SHP77 (cell line): ENCODE results near the gene MAZ.
"Not testable (repeated sequence)": the region's sequence is repeated elsewhere in the genome, so short reads cannot be mapped to it uniquely, and the experiment has no call there.

Experiments used
- DNase-seq, 2 experiments: peaks; one replicate each; lab custom pipeline; 2025; lab: John Stamatoyannopoulos, UW

The MAZ gene

DNA sequence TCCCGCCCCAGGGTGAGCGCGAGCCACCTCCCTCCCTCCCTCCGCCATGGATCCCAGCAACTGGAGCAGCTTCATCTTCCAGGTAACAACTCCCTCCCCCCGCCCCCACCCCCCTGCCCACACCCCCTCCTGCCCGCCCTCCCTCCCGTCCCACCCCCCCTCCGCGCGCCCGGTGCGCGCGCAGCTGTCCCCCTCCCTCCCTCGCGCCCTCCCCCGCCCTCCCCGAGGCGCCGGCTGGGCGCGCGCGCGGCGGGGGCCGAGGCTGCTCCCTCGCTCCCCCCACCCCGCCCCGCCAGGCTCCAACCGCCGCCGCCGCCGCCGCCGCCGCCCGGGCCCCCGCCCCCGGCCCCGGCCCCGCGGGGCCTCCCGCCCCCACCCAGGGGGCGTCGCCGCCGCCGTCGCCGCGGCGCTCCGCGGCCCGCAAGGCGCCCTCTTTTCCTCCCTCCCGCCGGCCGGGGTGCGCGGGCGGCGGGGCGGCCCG lies at the start of gene MAZ:
Gene MAZ, plus strand, starts transcription at position 431 of the 481 bp plus-strand sequence. CDS start 173 bp downstream, outside the sequence.
- peak; percentile 85 to 95 for DNase-seq

DNA sequence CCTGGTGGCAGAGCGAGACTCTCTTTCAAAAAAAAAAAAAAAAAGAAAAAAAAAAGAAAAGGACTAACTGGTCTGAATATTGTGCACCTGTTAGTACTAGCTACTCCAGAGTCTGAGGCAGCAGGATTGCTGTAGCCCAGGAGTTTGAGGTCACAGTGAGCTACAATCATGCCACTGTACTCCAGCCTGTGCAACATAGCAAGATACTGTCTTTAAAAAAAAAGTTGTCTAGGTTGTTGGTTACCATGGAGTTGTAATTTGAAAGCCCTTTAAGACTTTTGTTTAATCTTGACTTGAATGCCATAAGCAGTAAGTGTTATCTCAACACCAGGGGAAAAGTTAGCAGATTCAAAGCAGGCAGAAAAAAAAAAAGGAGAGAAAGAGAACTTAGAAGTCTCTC lies 49.7 kb upstream of the MAZ start:
- DNase-seq = no peak

DNA sequence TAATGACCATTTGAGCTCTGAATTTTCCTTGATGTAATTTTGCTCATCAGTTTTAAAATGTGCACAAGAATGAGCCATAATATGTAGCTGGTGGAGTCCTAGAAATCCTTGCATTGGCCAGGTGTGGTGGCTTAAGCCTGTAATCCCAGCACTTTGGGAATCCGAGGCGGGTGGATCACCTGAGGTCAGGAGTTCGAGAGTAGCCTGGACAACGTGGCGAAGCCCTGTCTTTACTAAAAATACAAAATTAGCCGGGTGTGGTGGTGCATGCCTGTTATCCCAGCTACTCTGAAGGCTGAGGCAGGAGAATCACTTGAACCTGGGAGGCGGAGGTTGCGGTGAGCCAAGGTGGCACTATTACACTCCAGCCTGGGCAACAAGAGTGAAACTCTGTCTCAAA lies 49.2 kb upstream of the MAZ start:
- DNase-seq = not testable (repeated sequence)

DNA sequence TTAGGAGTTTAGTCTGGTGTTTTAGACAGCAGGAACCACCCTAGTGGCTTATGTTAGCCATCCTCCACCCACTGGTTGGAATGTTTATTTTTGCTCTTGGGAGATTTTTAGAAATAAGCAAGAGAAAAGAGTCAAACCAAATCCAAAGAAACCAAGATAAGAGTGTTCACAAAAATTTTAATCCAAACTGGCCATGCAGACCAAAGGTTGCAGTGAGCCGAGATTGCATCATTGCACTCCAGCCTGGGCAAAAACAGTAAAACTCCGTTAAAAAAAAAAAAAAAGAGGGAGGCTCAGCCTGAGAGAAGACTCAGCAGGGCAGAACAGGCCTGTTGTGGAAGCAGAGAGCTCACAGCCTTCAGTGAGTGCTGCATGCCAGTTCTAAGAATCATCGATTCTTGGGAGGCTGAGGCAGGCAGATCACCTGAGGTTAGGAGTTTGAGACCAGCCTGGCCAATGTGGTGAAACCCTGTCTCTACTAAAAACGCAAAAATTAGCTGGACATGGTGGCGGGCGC lies 48.3 kb upstream of the MAZ start:
- no peak for DNase-seq

DNA sequence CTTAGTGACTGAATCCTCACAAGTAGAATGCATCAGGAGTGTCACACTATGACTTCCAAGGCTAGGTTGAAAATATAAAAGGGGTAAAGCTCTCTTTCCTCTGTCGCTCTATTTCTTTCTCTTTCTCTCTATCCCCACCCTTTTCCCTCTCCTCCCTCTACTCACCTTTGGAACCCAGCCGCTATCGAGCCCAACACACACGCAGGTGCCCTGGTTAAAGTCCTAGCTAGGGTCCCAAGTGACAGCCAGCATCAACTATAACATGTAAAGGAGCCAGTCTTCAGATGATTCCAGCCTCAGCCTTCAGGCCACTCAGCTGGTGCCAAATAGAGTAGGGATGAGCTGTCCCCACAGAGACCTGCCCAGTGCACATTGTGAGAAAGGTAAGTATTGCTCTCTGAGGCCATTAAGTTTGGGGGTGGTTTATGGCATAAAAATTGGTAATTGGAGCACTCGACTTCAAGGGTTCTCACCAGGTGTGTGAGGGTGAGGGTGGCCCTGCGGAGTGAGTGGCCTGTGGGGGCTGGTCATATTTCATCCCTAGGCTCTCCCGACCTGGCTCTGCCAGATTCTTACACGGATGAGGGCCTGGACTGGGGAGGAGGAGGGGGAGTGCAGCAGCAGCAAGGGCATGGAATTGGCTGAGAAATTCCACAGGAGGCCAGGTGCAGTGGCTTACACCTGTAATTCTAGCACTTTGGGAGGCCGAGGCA lies 45.6 kb upstream of the MAZ start:
- DNase-seq = no peak

DNA sequence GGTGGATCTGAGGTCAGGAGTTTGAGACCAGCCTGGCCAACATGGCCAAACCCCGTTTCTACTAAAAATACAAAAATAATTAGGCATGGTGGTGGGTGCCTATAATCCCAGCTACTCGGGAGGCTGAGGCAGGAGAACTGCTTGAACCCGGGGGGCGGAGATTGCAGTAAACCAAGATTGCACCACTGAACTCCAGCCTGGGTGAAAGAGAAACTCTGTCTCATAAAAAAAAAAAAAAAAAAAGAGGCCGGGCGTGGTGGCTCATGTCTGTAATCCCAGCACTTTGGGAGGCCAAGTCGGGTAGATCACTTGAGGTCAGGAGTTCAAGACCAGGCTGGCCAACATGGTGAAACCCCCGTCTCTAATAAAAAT lies 45.1 kb upstream of the MAZ start:
- DNase-seq = not testable (repeated sequence)

DNA sequence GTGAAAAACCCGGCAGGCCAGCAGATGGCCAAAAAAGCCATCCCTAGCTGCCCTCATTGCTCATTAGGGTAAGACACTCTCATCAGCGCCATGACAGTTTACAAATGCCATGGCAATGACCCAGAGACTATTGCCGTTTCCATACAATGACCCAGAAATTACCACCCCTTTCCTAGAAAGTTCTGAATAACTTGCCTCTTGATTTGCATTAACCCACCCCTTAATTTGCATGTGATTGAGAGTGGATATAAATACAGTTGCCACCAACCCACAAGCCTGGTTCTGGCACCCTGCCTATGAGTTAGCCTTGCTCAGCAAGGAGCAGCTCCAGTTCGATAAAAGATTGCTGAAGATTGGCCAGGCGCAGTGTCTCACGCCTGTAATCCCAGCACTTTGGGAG lies 44.4 kb upstream of the MAZ start:
- DNase-seq = no peak

DNA sequence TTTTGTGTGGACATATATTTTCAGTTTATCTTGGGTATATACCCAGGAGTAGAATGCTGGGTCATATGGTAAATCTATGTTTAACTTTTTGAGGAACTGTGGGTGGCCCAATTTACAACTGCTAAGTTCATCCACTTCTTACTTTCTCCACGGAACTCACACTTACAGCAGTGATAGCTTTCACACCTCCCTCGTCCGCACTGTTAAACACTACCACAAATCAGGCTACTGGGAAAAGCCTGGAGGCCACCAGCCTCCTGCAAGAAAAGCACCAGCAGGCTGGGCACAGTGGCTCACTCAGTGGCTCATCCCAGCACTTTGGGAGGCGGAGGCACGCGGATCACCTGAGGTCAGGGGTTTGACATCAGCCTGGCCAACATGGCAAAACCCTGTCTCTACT lies 43.0 kb upstream of the MAZ start:
- no peak for DNase-seq

DNA sequence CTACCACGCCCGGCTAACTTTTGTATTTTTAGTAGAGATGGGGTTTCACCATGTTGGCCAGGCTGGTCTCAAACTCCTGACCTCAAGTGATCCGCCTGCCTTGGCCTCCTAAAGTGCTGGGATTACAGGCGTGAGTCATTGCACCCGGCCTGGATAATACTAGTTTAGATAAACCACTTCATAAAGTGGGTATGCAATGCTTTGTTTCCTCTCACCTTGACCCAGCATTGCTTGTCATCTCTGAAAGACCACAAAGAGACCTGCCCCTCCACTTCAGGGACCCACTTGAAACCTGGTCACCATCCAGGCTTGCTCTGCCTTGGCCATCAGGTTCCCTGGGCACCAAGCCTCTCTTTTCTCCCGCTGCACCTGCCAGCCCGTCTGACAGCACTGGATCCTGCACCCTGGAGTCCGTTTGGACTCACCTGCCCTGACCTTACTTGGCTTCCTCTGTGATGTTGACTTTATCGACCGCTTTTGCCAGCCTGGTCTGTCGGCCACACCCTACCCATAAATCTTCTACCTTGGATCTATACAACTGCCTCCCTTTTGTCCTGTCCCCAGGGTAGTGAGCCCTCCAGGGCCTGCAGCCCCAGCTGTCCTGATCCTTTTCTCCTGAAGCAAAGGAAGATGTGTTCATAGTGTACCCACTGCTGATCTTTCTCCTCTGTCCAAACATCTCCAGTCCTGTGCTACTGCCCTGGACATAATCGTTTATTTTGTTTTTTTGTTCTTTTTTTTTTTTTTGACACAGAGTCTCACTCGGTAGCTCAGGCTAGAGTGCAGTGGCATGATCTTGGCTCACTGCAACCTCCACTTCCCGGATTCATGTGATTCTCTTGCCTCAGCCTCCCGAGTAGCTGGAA lies 40.9 kb upstream of the MAZ start:
- DNase-seq = peak; percentile 97 to 99

DNA sequence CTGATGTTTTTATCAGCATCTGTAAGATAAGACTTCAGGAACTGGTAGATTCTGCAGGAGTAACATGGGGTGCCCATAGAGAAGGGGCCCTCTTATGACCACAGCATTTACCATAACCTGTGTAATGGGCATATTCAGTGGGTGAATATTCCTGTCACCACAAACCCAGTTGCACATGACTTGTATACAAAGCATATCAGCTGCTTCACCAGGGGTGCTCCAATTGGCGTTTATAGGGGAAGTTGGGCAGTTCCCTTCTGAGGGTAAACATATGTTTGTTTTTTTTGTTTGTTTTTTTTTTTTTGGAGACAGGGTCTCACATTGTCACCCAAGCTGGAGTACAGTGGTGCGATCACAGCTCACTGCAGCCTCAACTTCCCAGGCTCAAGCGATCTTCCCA lies 39.8 kb upstream of the MAZ start:
- DNase-seq = no peak

DNA sequence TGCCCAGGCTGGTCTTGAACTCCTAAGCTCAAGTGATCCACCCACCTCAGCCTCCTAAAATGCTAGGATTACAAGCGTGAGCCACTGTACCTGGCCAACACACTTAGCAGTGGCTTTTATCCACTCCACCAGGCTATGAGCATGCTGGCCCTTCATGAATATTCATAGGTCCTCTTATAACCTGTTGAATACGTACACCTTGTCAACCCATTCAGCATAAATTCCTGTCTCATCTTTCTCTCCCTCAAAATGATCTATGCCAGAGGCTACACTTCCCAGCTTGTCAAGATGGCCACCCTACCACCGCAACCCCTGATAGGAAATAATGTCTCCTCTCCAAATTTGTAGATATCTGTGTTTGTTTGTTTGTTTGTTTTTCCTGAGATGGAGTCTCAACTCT lies 39.3 kb upstream of the MAZ start:
- no peak for DNase-seq

DNA sequence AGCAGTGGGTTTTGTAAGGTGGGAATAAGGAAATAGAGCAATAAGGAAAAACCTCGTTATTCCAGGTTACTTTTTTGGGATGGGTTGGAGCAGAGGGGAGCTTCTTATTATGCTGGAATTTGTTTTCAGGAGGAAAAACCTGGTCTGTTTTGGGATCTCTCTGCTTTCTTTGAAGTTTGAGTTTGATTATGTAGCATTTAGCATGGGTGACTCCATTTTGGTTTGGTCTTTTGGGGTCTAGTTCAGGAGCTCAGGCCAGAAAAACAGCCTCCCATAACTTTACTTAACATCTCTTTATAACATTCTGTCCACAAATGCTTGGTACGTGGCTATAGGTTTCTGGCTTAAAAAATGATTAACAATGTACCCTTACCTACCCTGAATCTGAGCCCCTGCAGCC lies 36.8 kb upstream of the MAZ start:
- no peak for DNase-seq

DNA sequence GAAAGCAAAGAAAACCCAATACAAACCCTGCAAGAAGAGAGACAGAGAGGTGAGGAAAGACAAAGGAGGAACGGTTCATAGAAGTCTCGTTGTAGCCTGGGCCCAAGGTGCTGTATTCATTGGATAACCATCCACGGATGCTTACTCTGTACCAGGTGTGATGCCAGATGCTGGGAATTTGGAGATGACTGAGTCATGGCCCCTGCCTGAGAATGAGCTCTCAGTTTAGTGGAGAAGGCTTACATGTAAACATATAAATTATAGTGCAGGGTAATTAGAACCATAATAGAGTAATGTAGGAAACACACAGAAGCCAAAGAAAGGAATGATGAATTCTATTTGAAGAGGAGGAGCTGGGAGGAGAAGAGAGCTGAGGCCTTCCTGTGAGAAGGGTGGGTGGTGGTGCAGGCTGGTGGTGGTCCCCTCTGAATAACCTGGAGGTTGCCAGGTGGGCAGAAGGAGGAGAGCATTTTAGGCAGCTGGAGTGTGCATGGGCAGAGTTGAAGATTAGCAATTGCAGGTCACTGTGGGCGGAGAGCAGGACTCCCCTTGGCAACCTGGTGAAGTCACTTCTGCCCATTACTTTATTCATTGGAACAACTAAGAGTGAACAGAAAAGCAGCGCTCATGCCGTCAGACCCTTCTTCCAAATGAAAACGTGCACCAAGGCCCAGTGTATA lies 35.9 kb upstream of the MAZ start:
- no peak for DNase-seq

DNA sequence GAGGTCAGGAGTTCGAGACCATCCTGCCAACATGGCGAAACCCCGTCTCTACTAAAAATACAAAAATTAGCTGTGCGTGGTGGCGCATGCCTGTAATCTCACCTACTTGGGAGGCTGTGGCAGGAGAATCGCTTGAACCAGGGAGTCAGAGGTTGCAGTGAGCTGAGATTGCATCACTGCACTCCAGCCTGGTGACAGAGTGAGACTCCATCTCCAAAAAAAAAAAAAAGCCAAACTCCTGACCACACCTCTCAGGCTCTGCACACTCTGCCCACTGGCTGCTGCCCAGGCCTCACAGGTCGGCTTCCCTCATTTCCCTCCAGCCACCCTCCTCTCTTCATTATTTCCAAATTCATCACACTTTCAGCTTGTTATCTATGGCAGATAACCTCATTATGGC lies 34.0 kb upstream of the MAZ start:
- DNase-seq = not testable (repeated sequence)

DNA sequence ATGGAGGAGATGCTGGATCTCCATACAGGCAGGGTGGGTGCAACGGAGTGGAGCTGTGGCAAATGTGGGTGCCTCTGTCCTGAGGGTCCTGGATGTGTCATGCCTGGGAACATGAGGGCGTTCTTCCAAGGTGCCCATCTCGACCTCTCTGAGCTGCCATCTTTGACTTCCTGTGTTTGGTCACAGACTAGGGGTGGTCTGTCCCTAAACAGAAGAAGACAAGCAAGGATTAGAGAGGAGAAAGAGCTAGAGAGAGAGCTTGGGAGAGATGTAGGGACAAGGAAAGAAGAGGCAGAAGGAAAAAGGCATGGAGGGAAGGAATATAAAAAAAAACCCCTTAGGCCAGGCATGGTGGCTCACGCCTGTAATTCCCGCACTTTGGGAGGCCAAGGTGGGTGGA lies 31.6 kb upstream of the MAZ start:
- DNase-seq = no peak

DNA sequence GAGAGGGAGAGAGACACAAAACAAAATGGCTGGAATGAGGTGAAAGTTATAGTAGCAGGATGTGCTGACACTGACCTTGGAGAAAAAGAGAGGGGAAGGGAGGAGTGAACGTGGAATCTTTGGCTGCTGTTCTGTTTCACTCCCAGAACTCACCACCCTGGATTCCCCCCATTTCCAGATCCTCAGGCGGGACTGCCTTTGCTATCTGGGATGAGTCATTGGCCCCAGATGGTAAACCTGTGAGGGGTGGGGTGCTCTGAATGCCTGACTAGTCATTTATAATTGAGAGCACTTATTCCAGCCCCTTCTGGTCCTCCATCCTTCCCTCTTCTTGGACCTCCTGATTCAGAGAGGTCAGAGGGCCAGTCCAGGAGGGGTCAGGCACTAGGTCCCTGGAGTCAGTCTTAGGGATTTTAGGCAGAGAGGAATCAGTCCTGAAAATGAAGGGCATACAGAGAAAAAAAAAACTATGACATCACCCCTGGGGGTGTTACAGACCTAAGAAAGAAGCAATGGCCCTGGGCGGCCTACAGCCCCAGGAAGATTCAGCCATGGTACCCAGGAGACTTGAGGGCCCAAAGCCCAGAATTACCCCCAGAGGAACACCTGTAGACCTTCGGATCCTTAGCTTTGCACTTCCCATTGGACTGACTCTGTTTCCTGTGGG lies 30.5 kb upstream of the MAZ start:
- no peak for DNase-seq

DNA sequence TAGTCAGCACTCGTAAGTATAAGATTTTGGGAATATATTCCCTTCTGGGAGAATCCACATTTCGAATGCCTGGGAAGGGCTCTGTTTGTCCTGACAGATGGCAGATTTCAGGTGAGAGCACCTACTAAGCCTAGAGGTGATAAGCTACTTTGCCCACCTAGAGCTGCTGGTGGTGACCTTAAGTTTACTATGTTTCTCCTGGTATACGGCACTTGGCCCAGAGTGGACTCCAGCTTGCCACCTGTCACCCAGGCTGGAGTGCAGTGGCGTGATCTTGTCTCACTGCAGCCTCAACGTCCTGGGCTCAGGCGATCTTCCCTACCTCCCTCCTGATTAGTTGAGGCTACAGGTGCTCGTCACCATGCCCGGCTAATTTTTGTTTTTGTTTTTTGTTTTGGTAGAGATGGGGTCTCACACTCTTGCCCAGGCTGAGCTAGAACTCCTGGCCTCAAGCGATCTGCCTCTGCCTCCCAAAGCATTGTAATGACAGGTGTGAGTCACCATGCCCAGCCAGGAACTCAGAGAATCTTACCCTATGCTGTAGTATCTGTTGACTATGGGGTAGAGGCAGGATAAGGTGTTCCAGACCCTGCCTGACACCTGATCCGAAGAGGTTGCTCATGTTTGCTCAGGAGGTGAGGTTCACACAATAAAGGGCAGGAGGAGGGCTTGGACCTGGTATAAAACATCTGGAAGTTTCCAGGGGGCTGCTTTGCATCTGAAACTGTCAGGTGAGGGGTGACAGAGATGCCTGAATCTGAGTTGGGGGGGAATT lies 28.6 kb upstream of the MAZ start, which contains the start of gene ZG16:
Gene ZG16, plus strand, starts transcription at position 681 of the 775 bp plus-strand sequence. CDS start 1,011 bp downstream, outside the sequence.
- DNase-seq = no peak

DNA sequence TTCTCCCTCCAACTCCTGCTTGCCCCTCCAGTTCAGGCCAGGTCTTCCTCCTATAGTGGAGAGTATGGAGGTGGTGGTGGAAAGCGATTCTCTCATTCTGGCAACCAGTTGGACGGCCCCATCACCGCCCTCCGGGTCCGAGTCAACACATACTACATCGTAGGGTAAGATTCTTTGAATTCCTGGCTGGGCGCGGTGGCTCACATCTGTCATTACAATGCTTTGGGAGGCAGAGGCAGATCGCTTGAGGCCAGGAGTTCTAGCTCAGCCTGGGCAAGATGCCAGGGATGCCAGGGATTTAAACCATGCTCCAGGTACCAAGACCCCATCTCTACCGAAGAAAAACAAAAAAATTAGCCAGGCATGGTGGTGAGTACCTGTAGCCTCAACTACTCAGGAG lies 26.9 kb upstream of the MAZ start:
- DNase-seq = no peak

DNA sequence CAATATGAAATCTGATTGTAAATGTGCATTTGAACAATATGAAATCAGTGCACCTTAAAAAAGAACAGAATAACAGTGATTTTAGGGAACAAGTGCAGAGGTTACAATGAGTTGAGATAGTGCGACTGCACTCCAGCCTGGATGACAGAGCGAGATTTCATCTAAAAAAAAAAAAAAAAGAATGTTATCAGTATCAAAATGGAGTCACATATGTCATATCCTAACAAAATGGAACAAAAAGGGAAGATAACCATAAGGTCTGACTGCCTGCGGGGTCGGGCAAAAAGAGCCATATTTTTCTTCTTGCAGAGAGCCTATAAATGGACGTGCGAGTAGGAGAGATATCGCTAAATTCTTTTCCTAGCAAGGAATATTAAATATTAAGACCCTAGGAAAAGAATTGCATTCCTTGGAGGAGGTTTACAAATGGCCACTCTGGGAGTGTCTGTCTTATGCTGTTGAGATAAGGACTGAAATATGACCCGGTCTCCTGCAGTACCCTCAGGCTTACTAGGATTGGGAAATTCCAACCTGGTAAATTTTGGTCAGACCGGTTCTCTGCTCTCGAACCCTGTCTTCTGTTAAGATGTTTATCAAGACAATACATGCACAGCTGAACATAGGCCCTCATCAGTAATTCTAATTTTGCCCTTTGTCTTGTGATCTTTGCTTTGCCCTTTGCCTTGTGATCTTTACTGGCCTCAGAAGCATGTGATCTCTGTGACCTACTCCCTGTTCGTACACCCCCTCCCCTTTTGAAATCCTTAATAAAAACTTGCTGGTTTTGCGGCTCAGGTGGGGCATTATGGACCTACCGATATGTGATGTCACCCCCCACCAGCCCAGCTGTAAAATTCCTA lies 23.0 kb upstream of the MAZ start:
- not testable (repeated sequence) for DNase-seq

DNA sequence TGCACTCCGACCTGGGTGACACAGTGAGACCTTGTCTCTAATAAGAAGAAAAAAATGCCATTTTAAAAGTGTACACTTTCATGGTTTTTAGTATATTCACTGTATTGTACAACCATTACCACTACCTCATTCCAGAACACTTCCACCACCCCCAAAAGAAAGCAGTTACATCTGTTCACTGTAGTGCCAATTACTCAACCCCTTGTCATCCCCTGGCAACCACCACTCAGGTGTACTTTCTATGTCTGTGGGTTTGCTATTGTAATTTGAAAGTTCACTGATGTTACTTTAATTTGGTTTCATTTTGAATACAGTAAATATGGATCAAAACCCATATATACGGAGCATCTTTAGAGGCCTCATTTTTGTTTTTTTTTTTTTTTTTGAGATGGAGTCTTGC lies 22.2 kb upstream of the MAZ start:
- DNase-seq = no peak
